Stimulated activated CD4-positive, alpha-beta T cell treated with anti-CD3 and anti-CD28 coated beads, Interleukin-15, amount 100 ng/mL, for 24 hours (primary cell): Measurements from ENCODE around the gene MGST2.

Source experiments
- DNase-seq: peaks from one replicate; pipeline ENCODE4 v3.0.0-alpha.2; 2020

Gene MGST2

DNA sequence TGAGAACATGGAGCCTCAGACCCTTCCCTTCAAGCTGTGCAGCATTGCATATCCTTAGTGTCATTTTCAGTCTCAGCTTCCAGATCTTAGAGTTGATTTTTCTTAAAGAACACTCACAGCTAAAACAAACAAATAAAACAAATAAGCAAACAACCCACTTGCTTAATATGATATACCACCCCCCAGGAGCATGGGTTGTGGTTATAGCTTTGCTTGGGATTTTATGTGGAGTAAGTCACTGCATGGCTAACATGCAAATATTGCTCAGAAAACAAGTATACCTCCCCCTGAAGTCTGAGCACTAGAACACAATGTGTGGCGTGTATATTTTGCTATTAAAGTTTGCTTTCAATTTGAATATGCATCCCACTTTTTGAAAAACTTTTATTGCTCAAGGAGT, 78.6 kb downstream of the MGST2 start:
- DNase-seq: no peak

DNA sequence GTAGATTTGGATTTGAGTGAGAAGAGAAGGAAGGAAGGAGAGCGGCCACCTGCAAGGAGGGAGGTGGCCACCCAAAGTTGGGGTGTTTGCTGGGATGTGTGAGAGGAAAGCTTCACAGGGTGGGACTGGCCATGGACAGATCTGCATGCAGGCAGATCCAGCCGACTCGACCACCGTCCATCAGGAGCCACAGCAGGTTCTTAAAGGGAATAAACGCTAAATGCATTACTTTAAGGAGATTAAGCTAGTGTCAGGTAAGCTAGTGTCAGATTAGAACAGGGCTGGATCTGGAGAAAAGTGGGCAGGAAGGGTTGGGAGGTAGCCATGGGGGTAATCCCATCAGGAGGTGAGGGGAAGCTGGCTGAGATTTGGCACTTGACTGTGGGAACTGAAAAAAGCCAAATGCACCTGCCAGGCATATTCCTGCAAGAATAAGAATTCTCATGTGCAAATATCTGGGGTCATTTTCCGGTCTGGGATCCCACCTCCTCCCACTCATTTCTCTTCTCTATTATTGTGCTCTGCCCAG, 79.6 kb downstream of the MGST2 start:
- DNase-seq: no peak

DNA sequence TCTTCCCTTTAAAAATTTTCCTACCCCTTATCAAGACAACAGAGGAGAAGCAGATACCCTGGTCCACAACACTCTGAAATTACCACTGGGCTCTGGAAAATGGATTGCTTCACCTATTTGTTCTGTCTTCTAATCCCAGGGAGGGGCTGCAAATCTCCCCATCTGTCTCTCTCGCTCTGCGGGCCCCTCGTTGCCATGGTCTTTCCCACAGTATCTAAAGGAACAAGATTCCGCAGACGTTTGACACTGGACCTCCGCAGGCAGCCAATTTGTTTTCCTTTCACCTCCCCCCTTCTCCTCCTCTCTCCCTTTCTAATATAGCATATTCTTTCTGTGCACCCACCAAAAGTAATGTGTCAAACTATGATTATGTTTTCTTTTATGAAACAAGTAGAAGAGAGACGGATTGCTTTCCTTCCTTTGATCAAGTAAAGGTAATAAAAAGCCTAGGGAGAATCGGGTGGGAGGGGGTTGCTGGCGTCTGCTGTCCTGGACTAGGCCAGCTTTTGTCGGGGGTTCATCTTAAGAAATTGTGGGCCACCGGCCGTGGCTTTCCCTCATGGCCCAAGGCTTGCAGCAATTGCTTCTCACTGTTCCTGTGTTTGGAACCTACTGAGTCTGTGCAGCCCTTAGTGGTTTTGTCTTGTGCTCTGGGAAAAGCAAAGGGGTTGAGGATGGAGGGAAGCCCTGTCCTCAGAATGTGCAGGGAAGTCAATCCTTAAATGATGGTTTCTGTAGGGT, 81.0 kb downstream of the MGST2 start:
- no peak for DNase-seq

DNA sequence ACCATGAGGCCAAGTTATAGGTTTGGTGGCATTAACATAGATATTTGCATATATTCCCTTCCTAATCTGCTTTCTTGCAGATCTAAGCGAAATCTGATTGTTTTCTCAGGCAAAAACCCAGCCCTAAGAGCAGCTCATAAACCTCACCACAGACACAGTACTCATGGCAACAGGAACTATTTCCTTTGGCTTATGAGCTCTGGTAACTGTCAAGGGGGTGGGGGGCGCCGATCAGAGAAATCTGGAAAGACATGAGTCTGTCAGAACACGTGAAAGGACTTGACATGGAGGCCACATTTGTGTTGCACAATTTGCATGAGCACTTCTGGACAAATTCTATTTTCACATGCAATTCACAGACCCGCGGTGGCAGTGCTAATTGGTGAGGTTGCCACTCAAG, 83.7 kb downstream of the MGST2 start:
- DNase-seq: no peak

DNA sequence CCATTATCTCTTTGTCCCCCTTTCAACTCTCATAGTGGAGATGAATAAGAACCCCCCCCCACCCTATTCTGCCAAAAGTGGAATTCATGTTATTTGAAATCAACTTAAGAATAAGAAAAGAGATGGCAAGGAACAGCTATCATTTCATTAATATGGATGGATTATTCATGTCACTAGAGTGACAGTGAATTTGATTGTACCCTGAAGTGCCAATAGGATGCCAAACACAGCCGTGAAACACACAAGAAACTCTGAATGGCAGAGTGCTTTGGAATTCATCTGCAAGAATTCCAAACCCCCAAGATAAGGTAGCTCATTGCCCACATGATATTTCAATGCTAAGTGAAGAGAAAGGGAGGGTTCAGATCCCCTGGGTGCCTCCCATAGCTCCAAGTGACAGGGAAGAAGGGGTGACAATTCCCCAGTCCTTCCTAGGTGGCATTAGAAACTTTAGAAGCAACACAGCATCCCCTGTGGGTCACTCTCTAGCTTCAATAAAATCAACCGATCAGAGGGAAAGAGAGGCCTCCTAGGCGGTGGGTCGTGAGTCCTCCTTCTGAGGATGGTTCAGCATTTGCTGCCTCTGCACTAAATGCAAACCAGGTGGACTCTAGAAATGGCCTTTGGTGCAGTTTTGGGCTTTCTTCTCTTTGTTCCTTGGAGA, 84.3 kb downstream of the MGST2 start:
- no peak for DNase-seq

DNA sequence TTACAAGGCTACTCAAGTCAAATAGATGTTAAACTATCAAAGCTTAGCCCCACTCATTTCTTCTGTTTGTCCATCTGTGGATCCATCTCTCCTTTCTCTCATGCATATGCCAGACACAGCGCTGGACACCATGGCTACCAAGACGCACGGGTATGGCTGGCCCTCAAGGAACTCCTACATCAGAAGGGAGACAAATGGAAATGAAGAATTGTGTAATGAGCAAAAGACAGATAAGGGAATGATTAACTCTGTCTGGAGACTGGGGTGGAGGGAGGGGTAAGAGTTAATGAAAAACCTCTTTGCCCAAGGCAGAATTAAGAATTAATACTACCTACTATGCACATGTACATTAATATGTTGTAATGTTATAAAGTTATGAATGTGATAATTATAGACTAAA, 88.1 kb downstream of the MGST2 start:
- DNase-seq: no peak
